H1 (cell line): ENCODE results near the gene TYSND1. TPM values are rescaled to one million over a fixed set of nuclear protein-coding genes. Genes with fewer than 3 reads are reported as not detected.

ENCODE experiments used
- HDAC6 ChIP-seq: IDR thresholded peaks from one replicate; pipeline ENCODE4 v1.7.1; 2012; ENCODE audit warnings: low read depth, mild to moderate bottlenecking, inconsistent platforms, low read length, moderate library complexity
- YY1 ChIP-seq: IDR thresholded peaks from 2 replicates; pipeline ENCODE4 v1.6.1; 2011; ENCODE audit warnings: low read depth, mild to moderate bottlenecking, low read length
- polyA plus RNA-seq, 7 experiments: library from polyadenylated mRNA; depleted of rRNA in 3 of 7; stranded (reverse) in 5 of 7; unstranded in 2 of 7; fragments of >200 nt in 5 of 7; fragments of 200-250 nt in 2 of 7; gene quantifications; 1 replicate in 5 of 7; 2 replicates in 1 of 7; 4 replicates in 1 of 7; pipeline versions ENCODE4 v1.2.1 to v1.2.3, GENCODE V29; 2011 to 2013; ENCODE audit warnings: missing spikeins in 2 of 7, mixed read lengths in 2 of 7
- total RNA-seq: library from RNA; stranded (reverse); fragmentation: NEBNext Ultra II Directional; extraction: Animal tissue kit (Norgen Biotek cat#: 25700); gene quantifications from 2 replicates; pipeline ENCODE4 v1.2.1, GENCODE V29; 2021

Gene TYSND1
- total and polyA plus RNA-seq, 2 of the 8 experiments (the other 6 are each of a cell fraction or from before 2014, with no cell fraction given) = 11.9 to 15.0 TPM

- no peak for TF ChIP-seq HDAC6
- no peak for TF ChIP-seq YY1
Measured at GRCh38 chr10:70158113-70158512, 11.6 kb upstream of the TYSND1 start (continued).
